Measurements from ENCODE around the gene TMED6.

The TMED6 gene

DNA sequence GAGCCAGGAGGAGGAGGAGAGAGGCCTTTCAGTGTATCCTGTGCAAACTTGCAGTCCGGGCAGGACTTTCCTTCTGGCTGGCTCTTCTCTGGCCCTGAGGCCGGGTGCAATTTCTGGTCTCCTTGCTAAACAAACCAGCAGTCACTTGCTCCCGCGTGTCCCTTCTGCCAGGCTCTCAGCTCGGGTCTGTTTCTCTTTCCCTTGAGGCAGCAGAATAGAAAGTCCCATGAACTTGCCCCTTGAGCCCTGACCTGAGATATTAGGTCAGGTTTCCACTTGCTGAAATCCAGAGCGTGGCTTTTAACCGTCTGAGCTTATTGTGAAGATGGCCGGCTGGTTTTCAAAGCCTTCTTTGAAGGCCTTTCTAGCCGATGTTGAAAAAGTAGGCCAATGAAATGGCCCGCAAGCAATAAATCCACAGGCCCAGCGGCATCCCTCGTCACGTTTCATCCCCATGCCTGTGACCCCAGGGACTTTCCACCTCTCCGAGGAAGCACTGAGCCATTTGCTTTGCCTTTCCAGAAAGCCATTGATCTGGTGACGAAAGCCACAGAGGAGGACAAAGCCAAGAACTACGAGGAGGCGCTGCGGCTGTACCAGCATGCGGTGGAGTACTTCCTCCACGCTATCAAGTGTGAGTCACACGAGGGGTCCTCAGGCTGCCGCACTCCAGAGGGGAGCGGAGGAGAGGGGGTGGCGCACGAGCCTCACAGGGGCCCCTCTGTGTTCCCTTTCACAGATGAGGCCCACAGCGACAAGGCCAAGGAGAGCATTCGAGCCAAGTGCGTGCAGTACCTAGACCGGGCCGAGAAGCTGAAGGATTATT lies 35.9 kb downstream of the TMED6 start:
- no peak overlapping the region for H3K4me3 ChIP-seq (ENCODE audit: low read depth, low read length)
- peaks cover 72% of the 10 kb centered on the region for H3K36me3 ChIP-seq
- no peak overlapping the region for H3K27ac ChIP-seq
- no peaks in the 10 kb centered on the region for H3K27me3 ChIP-seq (ENCODE audit: insufficient read depth, low read depth, severe bottlenecking)
- H3K9me3 ChIP-seq (ENCODE audit: severe bottlenecking) = no peaks in the 10 kb centered on the region
- TF ChIP-seq, protein P1, sequence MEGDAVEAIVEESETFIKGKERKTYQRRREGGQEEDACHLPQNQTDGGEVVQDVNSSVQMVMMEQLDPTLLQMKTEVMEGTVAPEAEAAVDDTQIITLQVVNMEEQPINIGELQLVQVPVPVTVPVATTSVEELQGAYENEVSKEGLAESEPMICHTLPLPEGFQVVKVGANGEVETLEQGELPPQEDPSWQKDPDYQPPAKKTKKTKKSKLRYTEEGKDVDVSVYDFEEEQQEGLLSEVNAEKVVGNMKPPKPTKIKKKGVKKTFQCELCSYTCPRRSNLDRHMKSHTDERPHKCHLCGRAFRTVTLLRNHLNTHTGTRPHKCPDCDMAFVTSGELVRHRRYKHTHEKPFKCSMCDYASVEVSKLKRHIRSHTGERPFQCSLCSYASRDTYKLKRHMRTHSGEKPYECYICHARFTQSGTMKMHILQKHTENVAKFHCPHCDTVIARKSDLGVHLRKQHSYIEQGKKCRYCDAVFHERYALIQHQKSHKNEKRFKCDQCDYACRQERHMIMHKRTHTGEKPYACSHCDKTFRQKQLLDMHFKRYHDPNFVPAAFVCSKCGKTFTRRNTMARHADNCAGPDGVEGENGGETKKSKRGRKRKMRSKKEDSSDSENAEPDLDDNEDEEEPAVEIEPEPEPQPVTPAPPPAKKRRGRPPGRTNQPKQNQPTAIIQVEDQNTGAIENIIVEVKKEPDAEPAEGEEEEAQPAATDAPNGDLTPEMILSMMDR (IDR thresholded peaks at IDR 0.05; ENCODE audit: low read depth, low read length) = no peak
- no peak for DNase-seq

DNA sequence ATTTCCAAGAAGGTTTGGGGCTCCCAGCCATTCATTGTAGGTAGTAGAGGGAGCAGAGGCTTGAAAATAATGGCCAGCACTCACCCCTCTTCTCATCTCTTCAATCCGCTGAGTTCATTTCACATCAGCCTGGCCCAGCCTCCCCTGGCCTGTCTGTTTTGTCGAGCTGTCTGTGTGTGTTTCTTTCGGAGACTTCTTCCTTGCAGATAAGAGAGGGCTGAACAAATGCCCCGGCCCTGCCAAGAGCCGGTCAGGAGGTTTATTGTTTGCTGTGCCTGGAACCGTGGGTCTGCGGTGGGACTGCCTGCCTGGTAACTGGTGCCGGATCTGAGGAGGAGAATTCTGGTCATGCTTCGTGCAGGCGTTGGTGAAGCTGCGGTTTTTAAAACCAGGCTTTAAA lies 37.1 kb downstream of the TMED6 start:
- Histone ChIP-seq H3K4me3 (ENCODE audit: low read depth, low read length) (no peak overlapping the region), H3K27me3 (ENCODE audit: insufficient read depth, low read depth, severe bottlenecking) (no peaks in the 10 kb centered on the region), H3K27ac (no peak overlapping the region), H3K9me3 (ENCODE audit: severe bottlenecking) (no peaks in the 10 kb centered on the region), H3K36me3 (peaks cover 60% of the 10 kb centered on the region)
- TF ChIP-seq, protein P1 (IDR thresholded peaks at IDR 0.05; ENCODE audit: low read depth, low read length) = no peak
- DNase-seq = no peak

DNA sequence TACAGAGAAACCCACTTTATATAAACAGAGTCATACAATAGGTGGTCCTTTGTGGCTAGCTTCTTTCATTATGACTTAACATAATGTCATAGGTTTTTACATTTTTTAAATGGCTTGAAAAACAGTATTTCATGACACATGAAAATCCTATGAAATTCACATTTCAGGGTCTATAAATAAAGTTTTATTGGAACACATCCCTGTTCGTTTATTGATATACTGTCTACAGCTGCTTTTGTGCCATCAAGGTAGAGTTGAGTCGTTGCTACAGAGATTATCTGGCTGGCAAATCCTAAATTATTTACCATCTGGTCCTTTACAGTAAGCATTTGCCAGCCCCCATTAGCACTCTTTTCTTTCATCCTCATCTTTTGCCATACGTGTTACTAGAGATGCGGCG lies 38.1 kb downstream of the TMED6 start:
- peaks cover 50% of the 10 kb centered on the region for H3K36me3 ChIP-seq
- H3K9me3 ChIP-seq (ENCODE audit: severe bottlenecking) = no peaks in the 10 kb centered on the region
- DNase-seq = no peak
- no peak overlapping the region for H3K4me3 ChIP-seq (ENCODE audit: low read depth, low read length)
- no peaks in the 10 kb centered on the region for H3K27me3 ChIP-seq (ENCODE audit: insufficient read depth, low read depth, severe bottlenecking)
- TF ChIP-seq, protein P1 (IDR thresholded peaks at IDR 0.05; ENCODE audit: low read depth, low read length) = no peak
- H3K27ac ChIP-seq = no peak overlapping the region

DNA sequence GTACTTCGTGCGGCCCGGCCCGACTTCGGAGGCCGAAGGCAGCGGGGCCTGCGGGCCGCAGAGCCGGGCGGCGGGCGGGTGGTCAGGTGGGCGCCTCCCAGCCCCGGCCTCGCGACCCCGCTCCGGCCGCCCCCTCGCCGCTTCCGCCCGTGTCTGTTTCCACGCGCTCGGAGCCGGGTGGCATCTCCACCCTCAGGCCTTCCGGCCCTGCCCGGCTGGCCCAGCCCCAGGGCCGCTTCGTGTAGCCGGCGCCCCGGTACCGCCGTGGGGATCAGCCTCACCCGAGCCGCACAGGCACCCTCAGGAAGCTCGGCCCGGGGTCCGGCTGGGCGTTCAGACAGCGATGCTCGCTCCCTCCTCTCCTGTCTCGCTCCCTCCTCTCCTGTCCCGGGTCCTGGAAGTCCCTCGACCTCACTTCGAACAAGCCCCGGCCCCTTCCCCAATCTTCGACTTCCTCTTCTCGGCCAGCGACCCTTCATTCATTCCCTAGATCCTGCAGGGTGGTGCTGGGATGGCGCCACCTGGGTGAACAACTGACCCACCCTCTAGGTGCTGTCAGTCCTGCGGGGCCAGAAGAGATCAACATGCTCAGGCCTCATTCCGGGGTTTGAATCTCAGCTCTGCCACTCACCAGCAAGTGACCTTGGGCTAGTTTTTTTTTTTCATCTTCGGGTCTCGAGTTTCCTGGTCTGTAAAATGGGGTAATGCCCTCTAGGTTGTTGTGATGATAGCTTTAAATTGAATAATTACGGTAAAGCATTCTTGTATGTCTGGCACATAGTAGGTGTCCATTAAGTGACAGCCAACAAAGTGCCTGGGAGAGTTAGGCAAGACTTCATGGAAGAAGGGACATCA lies 39.8 kb downstream of the TMED6 start:
- peak; percentile 68 for DNase-seq
- TF ChIP-seq, protein P1 (IDR thresholded peaks at IDR 0.05; ENCODE audit: low read depth, low read length) = peak; percentile 27; the same call in 1 of the 2 replicates
- no peaks in the 10 kb centered on the region for H3K27me3 ChIP-seq (ENCODE audit: insufficient read depth, low read depth, severe bottlenecking)
- H3K4me3 ChIP-seq (ENCODE audit: low read depth, low read length) = peak overlapping the region; percentile 78
- peak overlapping the region; percentile 80 for H3K27ac ChIP-seq
- peaks cover 35% of the 10 kb centered on the region for H3K36me3 ChIP-seq
- no peaks in the 10 kb centered on the region for H3K9me3 ChIP-seq (ENCODE audit: severe bottlenecking)

DNA sequence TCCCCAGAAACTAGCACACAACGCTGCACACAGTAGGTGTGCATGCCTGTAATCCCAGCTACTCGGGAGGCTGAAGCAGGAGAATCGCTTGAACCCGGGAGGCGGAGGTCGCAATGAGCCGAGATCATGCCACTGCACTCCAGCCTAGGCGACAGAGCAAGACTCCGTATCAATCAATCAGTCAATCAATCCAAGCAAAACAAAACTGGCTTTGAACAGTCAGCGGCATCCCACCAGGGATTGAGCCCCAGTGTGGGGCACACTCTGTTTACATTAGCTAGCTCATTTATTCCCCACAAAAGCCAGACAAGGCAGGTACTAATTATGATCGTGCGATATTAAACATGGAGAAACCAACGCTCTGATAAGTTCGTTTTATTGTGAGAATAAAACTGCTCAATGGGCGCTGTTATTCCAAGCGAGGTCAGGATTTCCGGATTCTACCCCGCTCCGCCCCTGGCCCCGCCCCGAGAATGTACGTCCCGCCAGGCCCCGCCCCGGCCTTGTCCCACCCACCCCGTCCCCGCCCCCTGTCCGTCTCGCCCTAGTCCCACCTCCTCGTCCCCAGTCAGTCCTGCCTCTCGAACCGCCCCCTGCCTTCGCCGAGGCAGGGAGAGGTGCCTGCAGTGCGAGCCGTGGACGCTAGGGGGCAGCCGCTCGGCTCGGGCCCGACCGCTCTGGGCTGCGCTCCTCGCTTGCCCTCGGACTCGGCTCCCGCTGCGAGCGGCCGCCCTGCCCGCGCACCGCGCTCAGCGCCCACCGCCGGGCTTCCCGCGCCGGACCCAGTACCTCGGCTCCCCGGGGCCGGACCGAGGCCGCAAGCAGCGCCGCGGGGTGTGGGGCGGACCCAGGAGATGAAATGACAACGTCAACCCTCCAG lies 40.7 kb downstream of the TMED6 start, which contains the start of gene VPS4A:
VPS4A (plus strand) TSS at position 698 of the 880 bp plus-strand sequence; CDS start at position 860, 162 bp downstream.
- TF ChIP-seq, protein P1 (IDR thresholded peaks at IDR 0.05; ENCODE audit: low read depth, low read length) = peak; percentile 94
- DNase-seq = peak; percentile 96
- Histone ChIP-seq H3K27me3 (ENCODE audit: insufficient read depth, low read depth, severe bottlenecking) (no peaks in the 10 kb centered on the region), H3K27ac (peak within 1 kb of the TSS; percentile 80), H3K36me3 (peaks cover 27% of the 10 kb centered on the region), H3K4me3 (ENCODE audit: low read depth, low read length) (peak within 1 kb of the TSS; percentile 78), H3K9me3 (ENCODE audit: severe bottlenecking) (no peaks in the 10 kb centered on the region)

Data from WERI-Rb-1 (cell line).